Activated naive CD8-positive, alpha-beta T cell treated with anti-CD3 and anti-CD28 coated beads, Interleukin-2, amount 50 U/mL, for 24 hours (primary cell): ENCODE measurements around the gene LRRC74B.
"Not testable (repeated sequence)": the region's sequence is repeated elsewhere in the genome, so short reads cannot be mapped to it uniquely, and the experiment has no call there.

Experiments
- ATAC-seq: fragments of 150-1000 bp; cut with Tn5 transposase; one replicate; pipeline ENCODE4 v1.10.0; 2021
- DNase-seq: peaks from one replicate; pipeline ENCODE4 v3.0.0; 2021
- H3K27ac Mint-ChIP-seq: one replicate; pipeline ENCODE4 v1.8.0; 2021; ENCODE audit warnings: mild to moderate bottlenecking, mixed read lengths
- H3K27me3 Mint-ChIP-seq: one replicate; pipeline ENCODE4 v1.8.0; 2021; ENCODE audit warnings: mixed read lengths
- H3K36me3 Mint-ChIP-seq: one replicate; pipeline ENCODE4 v1.8.0; 2021; ENCODE audit warnings: low read depth, mixed read lengths
- H3K4me1 Mint-ChIP-seq: one replicate; pipeline ENCODE4 v1.8.0; 2021; ENCODE audit warnings: mixed read lengths
- H3K4me3 Mint-ChIP-seq: one replicate; pipeline ENCODE4 v1.8.0; 2021; ENCODE audit warnings: mild to moderate bottlenecking, moderate library complexity, mixed read lengths
- H3K9me3 Mint-ChIP-seq: one replicate; pipeline ENCODE4 v1.8.0; 2021; ENCODE audit warnings: mixed read lengths

The LRRC74B gene

GRCh38 chr22:21052715-21053459 lies 7.1 kb downstream of the LRRC74B start:
- Mint-ChIP-seq H3K27me3 (peaks cover 4% of the 10 kb centered on the region), H3K4me1 (peaks cover 11% of the 10 kb centered on the region), H3K9me3 (no peaks in the 10 kb centered on the region), H3K27ac (no peak overlapping the region), H3K36me3 (no peaks in the 10 kb centered on the region), H3K4me3 (no peak overlapping the region)
- ATAC-seq (no peak), DNase-seq (no peak)

- no peak overlapping the region for H3K27ac Mint-ChIP-seq
- H3K4me3 Mint-ChIP-seq = no peak overlapping the region
- H3K36me3 Mint-ChIP-seq = no peaks in the 10 kb centered on the region
- no peaks in the 10 kb centered on the region for H3K9me3 Mint-ChIP-seq
- peaks cover 11% of the 10 kb centered on the region for H3K4me1 Mint-ChIP-seq
- ATAC-seq = no peak
- no peak for DNase-seq
- peaks cover 4% of the 10 kb centered on the region for H3K27me3 Mint-ChIP-seq
Observed at GRCh38 chr22:21054046-21054713, 8.4 kb downstream of the LRRC74B start.

- H3K27me3 Mint-ChIP-seq = peaks cover 4% of the 10 kb centered on the region
- DNase-seq (no peak), ATAC-seq (no peak)
- no peaks in the 10 kb centered on the region for H3K9me3 Mint-ChIP-seq
- peaks cover 11% of the 10 kb centered on the region for H3K4me1 Mint-ChIP-seq
- H3K36me3 Mint-ChIP-seq = no peaks in the 10 kb centered on the region
- no peak overlapping the region for H3K27ac Mint-ChIP-seq
- no peak overlapping the region for H3K4me3 Mint-ChIP-seq
Observed at GRCh38 chr22:21054714-21055563, 9.2 kb downstream of the LRRC74B start.

GRCh38 chr22:21055564-21055834 lies 9.8 kb downstream of the LRRC74B start:
- H3K27me3 Mint-ChIP-seq = peaks cover 4% of the 10 kb centered on the region
- H3K27ac Mint-ChIP-seq = no peak overlapping the region
- no peak for DNase-seq
- H3K36me3 Mint-ChIP-seq = no peaks in the 10 kb centered on the region
- no peak overlapping the region for H3K4me3 Mint-ChIP-seq
- peaks cover 11% of the 10 kb centered on the region for H3K4me1 Mint-ChIP-seq
- H3K9me3 Mint-ChIP-seq = no peaks in the 10 kb centered on the region
- no peak for ATAC-seq

- H3K27me3 Mint-ChIP-seq = peaks cover 4% of the 10 kb centered on the region
- no peak for DNase-seq
- peaks cover 11% of the 10 kb centered on the region for H3K4me1 Mint-ChIP-seq
- H3K27ac Mint-ChIP-seq = no peak overlapping the region
- H3K4me3 Mint-ChIP-seq = no peak overlapping the region
- no peaks in the 10 kb centered on the region for H3K9me3 Mint-ChIP-seq
- no peaks in the 10 kb centered on the region for H3K36me3 Mint-ChIP-seq
- ATAC-seq = no peak
Observed at GRCh38 chr22:21055880-21056319, 10.2 kb downstream of the LRRC74B start.

GRCh38 chr22:21060363-21060762 lies 14.6 kb downstream of the LRRC74B start:
- not testable (repeated sequence) for H3K36me3 Mint-ChIP-seq, H3K4me1 Mint-ChIP-seq, DNase-seq, ATAC-seq, H3K27ac Mint-ChIP-seq, H3K4me3 Mint-ChIP-seq, H3K27me3 Mint-ChIP-seq, H3K9me3 Mint-ChIP-seq

GRCh38 chr22:21061660-21062321 lies 16.0 kb downstream of the LRRC74B start:
- not testable (repeated sequence) for H3K4me1 Mint-ChIP-seq, H3K4me3 Mint-ChIP-seq, DNase-seq, ATAC-seq, H3K9me3 Mint-ChIP-seq, H3K36me3 Mint-ChIP-seq, H3K27ac Mint-ChIP-seq, H3K27me3 Mint-ChIP-seq

GRCh38 chr22:21064425-21064824 lies 18.7 kb downstream of the LRRC74B start:
- not testable (repeated sequence) for H3K27ac Mint-ChIP-seq, H3K4me1 Mint-ChIP-seq, H3K36me3 Mint-ChIP-seq, H3K9me3 Mint-ChIP-seq, ATAC-seq, H3K4me3 Mint-ChIP-seq, DNase-seq, H3K27me3 Mint-ChIP-seq

GRCh38 chr22:21064917-21065864 lies 19.4 kb downstream of the LRRC74B start:
- H3K27me3 Mint-ChIP-seq = peaks cover 2% of the 10 kb centered on the region
- H3K27ac Mint-ChIP-seq = no peak overlapping the region
- no peaks in the 10 kb centered on the region for H3K9me3 Mint-ChIP-seq
- peaks cover 5% of the 10 kb centered on the region for H3K4me1 Mint-ChIP-seq
- no peaks in the 10 kb centered on the region for H3K36me3 Mint-ChIP-seq
- no peak for DNase-seq
- H3K4me3 Mint-ChIP-seq = no peak overlapping the region
- no peak for ATAC-seq

- Mint-ChIP-seq H3K27me3 (peaks cover 2% of the 10 kb centered on the region), H3K36me3 (no peaks in the 10 kb centered on the region), H3K4me3 (no peak overlapping the region), H3K4me1 (peaks cover 5% of the 10 kb centered on the region), H3K27ac (no peak overlapping the region), H3K9me3 (no peaks in the 10 kb centered on the region)
- no peak for ATAC-seq
- no peak for DNase-seq
Observed at GRCh38 chr22:21067075-21067900, 21.5 kb downstream of the LRRC74B start.

- H3K4me3 Mint-ChIP-seq = no peak overlapping the region
- DNase-seq (no peak), ATAC-seq (no peak)
- peaks cover 5% of the 10 kb centered on the region for H3K4me1 Mint-ChIP-seq
- H3K36me3 Mint-ChIP-seq = no peaks in the 10 kb centered on the region
- no peaks in the 10 kb centered on the region for H3K9me3 Mint-ChIP-seq
- no peak overlapping the region for H3K27ac Mint-ChIP-seq
- peaks cover 2% of the 10 kb centered on the region for H3K27me3 Mint-ChIP-seq
Observed at GRCh38 chr22:21067901-21068680, 22.3 kb downstream of the LRRC74B start.

GRCh38 chr22:21068681-21069276 lies 23.0 kb downstream of the LRRC74B start:
- no peaks in the 10 kb centered on the region for H3K9me3 Mint-ChIP-seq
- DNase-seq (no peak), ATAC-seq (no peak)
- H3K36me3 Mint-ChIP-seq = no peaks in the 10 kb centered on the region
- peaks cover 5% of the 10 kb centered on the region for H3K4me1 Mint-ChIP-seq
- H3K4me3 Mint-ChIP-seq = no peak overlapping the region
- peaks cover 2% of the 10 kb centered on the region for H3K27me3 Mint-ChIP-seq
- no peak overlapping the region for H3K27ac Mint-ChIP-seq
